Nephron progenitor cell (in vitro differentiated cells): ENCODE results near the gene DDX3X.

Source experiments
- DNase-seq: peaks from one replicate; pipeline ENCODE4 v3.0.0; 2021
- H3K27ac Mint-ChIP-seq: 2 replicates; pipeline ENCODE4 v1.8.0; 2021; ENCODE audit warnings: mild to moderate bottlenecking, moderate library complexity, mixed read lengths
- H3K27me3 Mint-ChIP-seq: 2 replicates; pipeline ENCODE4 v1.8.0; 2021; ENCODE audit warnings: mild to moderate bottlenecking, low read depth, mixed read lengths; ENCODE audit not compliant: poor library complexity
- H3K36me3 Mint-ChIP-seq: 2 replicates; pipeline ENCODE4 v1.8.0; 2021; ENCODE audit warnings: low read depth, mixed read lengths
- H3K4me1 Mint-ChIP-seq: 2 replicates; pipeline ENCODE4 v1.8.0; 2021; ENCODE audit warnings: mixed read lengths
- H3K4me3 Mint-ChIP-seq: 2 replicates; pipeline ENCODE4 v1.8.0; 2021; ENCODE audit warnings: mild to moderate bottlenecking, moderate library complexity, mixed read lengths
- H3K9me3 Mint-ChIP-seq: 2 replicates; pipeline ENCODE4 v1.8.0; 2021; ENCODE audit warnings: mild to moderate bottlenecking, moderate library complexity, mixed read lengths
- TF ChIP-seq, protein P1 (sequence below): fragments of 200-600 bp; sonication (generic); IDR thresholded peaks from 2 replicates; pipeline ENCODE4 v1.5.0; 2021; ENCODE audit warnings: antibody characterized with exemption

DDX3X gene

DNA sequence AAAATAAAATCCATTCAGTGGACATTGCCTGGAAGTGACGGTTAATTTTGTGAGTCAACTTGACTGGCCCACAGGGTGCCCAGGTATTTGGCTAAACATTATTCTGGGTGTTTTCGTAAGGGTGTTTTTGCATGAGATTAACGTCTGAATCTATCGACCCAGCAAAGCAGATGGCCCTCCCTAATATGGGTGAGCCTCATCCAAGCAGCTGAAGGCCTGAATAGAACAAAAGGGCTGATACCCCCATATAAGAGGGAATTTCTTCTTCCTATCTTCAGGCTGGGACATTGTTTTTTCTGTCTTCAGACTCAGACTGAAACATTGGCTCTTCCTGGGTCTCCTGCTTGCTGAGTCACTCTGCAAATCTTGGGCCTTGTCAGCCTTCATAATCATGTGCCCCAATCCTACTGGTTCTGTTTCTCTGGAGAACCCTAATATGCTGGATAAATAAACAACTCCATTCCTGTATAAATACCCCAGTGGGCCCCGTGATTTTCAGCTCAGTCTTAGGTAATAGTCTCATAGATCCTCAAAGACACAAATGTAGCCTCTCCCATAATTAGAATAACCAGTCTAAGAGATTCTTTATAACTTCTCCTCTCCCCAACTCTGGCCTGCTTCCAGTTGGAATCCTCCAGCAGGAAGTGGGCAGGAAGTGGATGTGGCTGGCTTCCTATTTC is 33.1 kb upstream of the DDX3X start:
- TF ChIP-seq, protein P1, sequence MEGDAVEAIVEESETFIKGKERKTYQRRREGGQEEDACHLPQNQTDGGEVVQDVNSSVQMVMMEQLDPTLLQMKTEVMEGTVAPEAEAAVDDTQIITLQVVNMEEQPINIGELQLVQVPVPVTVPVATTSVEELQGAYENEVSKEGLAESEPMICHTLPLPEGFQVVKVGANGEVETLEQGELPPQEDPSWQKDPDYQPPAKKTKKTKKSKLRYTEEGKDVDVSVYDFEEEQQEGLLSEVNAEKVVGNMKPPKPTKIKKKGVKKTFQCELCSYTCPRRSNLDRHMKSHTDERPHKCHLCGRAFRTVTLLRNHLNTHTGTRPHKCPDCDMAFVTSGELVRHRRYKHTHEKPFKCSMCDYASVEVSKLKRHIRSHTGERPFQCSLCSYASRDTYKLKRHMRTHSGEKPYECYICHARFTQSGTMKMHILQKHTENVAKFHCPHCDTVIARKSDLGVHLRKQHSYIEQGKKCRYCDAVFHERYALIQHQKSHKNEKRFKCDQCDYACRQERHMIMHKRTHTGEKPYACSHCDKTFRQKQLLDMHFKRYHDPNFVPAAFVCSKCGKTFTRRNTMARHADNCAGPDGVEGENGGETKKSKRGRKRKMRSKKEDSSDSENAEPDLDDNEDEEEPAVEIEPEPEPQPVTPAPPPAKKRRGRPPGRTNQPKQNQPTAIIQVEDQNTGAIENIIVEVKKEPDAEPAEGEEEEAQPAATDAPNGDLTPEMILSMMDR: no peak
- peaks cover 4% of the 10 kb centered on the region for H3K36me3 Mint-ChIP-seq
- no peak overlapping the region for H3K27ac Mint-ChIP-seq
- peaks cover 36% of the 10 kb centered on the region for H3K9me3 Mint-ChIP-seq
- no peaks in the 10 kb centered on the region for H3K27me3 Mint-ChIP-seq
- H3K4me1 Mint-ChIP-seq: peaks cover 43% of the 10 kb centered on the region
- H3K4me3 Mint-ChIP-seq: no peak overlapping the region
- no peak for DNase-seq

DNA sequence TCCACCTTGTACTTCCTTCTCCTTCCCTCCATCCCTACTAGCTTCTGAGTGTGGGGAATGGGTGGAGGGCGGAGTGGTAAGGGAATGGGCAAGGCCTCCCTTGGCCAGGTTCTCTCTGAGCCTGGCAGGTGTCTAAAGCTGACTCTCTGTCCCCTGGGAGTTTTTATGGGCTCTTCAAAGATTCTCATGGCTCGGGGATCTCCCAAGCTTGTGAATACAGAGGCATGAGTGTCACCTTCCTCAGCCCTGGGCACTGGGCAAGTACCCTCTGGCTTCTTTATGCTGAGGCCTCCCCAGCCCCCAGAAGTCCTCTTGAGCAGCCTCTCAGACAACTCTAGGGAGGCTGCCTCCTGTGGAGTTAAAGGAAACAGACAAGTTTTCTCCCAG is 32.5 kb upstream of the DDX3X start:
- Mint-ChIP-seq H3K36me3 (peaks cover 3% of the 10 kb centered on the region), H3K4me3 (no peak overlapping the region), H3K27ac (no peak overlapping the region), H3K4me1 (peaks cover 43% of the 10 kb centered on the region), H3K9me3 (peaks cover 35% of the 10 kb centered on the region), H3K27me3 (no peaks in the 10 kb centered on the region)
- DNase-seq: no peak
- TF ChIP-seq, protein P1: no peak

DNA sequence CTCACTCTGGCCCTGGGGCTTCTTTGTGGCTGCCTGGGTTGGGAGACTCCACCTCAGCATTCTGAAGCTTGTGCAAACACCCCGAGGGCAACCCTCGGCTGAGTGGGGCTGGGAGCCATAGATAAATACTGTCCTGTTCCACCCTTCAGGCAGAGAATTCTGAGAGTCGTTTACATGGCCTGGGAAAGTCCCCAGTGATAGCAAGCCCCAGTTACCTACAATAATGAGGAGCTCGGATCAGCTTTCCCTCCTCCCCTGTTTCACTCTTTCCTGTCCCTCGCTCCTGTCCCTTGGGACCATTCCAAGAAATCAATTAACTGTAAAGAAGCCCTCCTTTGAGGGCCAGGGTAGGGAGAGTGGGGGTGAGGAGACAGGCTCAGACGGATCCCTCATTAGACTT is 31.6 kb upstream of the DDX3X start:
- peak; percentile 14 for DNase-seq
- Mint-ChIP-seq H3K36me3 (no peaks in the 10 kb centered on the region), H3K27ac (peak overlapping the region; percentile 82), H3K4me1 (peaks cover 42% of the 10 kb centered on the region), H3K4me3 (no peak overlapping the region), H3K27me3 (no peaks in the 10 kb centered on the region), H3K9me3 (peaks cover 31% of the 10 kb centered on the region)
- TF ChIP-seq, protein P1: no peak

DNA sequence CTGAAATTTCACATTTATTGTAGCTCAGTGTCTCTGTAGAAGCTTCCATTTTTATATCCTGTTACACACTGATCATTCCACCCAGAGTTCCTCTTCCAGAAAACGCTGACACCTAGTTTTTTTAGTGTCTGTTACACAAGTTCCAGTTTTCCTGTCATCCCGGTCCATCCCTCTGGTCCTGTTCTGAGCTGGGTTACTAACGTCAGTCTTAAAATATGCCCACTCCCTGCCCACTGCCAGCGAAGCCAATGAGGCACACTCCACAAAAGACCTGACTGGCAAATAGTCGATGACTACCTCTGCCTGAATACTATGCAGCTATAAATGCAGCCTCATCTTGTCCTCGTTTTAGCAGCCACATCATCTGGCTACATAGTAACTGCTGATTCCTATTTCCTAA is 30.9 kb upstream of the DDX3X start:
- Mint-ChIP-seq H3K27me3 (no peaks in the 10 kb centered on the region), H3K27ac (peak overlapping the region; percentile 82), H3K36me3 (no peaks in the 10 kb centered on the region), H3K4me3 (peak overlapping the region; percentile 6), H3K4me1 (peaks cover 38% of the 10 kb centered on the region), H3K9me3 (peaks cover 31% of the 10 kb centered on the region)
- DNase-seq: no peak
- TF ChIP-seq, protein P1: no peak

DNA sequence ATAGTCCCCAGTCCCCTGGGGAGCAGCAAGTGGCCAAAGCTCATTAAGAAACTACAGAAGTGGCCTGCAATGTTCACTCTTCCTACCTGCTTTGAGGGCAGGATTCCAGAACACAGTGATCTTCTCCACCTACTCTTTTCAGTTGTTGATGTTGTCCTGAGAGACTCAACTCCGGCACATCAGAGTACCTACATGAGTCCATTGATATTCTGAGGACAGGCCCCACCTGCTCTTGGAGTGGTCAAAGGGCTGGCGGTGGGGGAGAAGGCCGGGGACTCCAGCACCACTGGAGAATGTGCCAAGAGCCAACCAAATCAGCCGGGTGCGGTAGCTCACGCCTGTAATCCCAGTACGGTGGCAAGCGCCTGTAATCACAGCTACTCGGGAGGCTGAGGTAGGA is 29.8 kb upstream of the DDX3X start:
- no peak overlapping the region for H3K4me3 Mint-ChIP-seq
- no peak for DNase-seq

More for the DNA sequence above, 29.8 kb upstream of the DDX3X start:
- Mint-ChIP-seq H3K36me3 (no peaks in the 10 kb centered on the region), H3K27me3 (peaks cover 5% of the 10 kb centered on the region), H3K9me3 (peaks cover 30% of the 10 kb centered on the region), H3K27ac (no peak overlapping the region), H3K4me1 (peaks cover 32% of the 10 kb centered on the region)
- TF ChIP-seq, protein P1: no peak
